NCI-H1436 (cell line): ENCODE results near the gene CALHM1.
"Not testable (repeated sequence)": the region's sequence is repeated elsewhere in the genome, so short reads cannot be mapped to it uniquely, and the experiment has no call there.

Experiments
- DNase-seq: peaks from one replicate; lab custom pipeline; 2025; lab: John Stamatoyannopoulos, UW

CALHM1 gene

GRCh38 chr10:103458720-103459119, at the start of gene CALHM1:
Gene CALHM1, minus strand, starts transcription at chr10:103458900. Its CDS starts 149 bp downstream, at chr10:103458751.
- peak; percentile 64 for DNase-seq

GRCh38 chr10:103507235-103508191, 48.8 kb upstream of the CALHM1 start:
- peak; percentile 82 for DNase-seq

- DNase-seq, result no peak
Measured at GRCh38 chr10:103506061-103506460, 47.4 kb upstream of the CALHM1 start.

GRCh38 chr10:103504181-103504783, 45.6 kb upstream of the CALHM1 start:
- no peak for DNase-seq

- DNase-seq, result not testable (repeated sequence)
Measured at GRCh38 chr10:103503777-103504176, 45.1 kb upstream of the CALHM1 start.

- no peak for DNase-seq
Measured at GRCh38 chr10:103502849-103503660, 44.4 kb upstream of the CALHM1 start.

- no peak for DNase-seq
Measured at GRCh38 chr10:103501186-103501585, 42.5 kb upstream of the CALHM1 start.

GRCh38 chr10:103500481-103500880, 41.8 kb upstream of the CALHM1 start:
- DNase-seq, result no peak

- no peak for DNase-seq
Measured at GRCh38 chr10:103499881-103500280, 41.2 kb upstream of the CALHM1 start.

- no peak for DNase-seq
Measured at GRCh38 chr10:103498936-103499638, 40.4 kb upstream of the CALHM1 start.

- no peak for DNase-seq
Measured at GRCh38 chr10:103497161-103497915, 38.6 kb upstream of the CALHM1 start.

- no peak for DNase-seq
Measured at GRCh38 chr10:103495321-103495720, 36.6 kb upstream of the CALHM1 start.

GRCh38 chr10:103493916-103494877, 35.5 kb upstream of the CALHM1 start:
- DNase-seq, result no peak

- DNase-seq, result peak; percentile 34
Measured at GRCh38 chr10:103493362-103493915, 34.7 kb upstream of the CALHM1 start, which contains the start of gene NEURL1. Gene NEURL1, plus strand, starts transcription at chr10:103493705. Its CDS starts 683 bp downstream, at chr10:103494388.

GRCh38 chr10:103492655-103493261, 34.1 kb upstream of the CALHM1 start:
- DNase-seq, result no peak

GRCh38 chr10:103491729-103492364, 33.1 kb upstream of the CALHM1 start:
- no peak for DNase-seq

GRCh38 chr10:103490986-103491314, 32.2 kb upstream of the CALHM1 start:
- DNase-seq, result no peak

GRCh38 chr10:103487410-103487708, 28.7 kb upstream of the CALHM1 start:
- no peak for DNase-seq
